NCI-H146 (cell line): ENCODE data around the gene KIRREL3.

Experiments used
- DNase-seq: peaks from one replicate; lab custom pipeline; 2025; lab: John Stamatoyannopoulos, UW

The KIRREL3 gene

GRCh38 chr11:126578426-126578825 is 422.1 kb downstream of the KIRREL3 start:
- DNase-seq: no peak

DNA sequence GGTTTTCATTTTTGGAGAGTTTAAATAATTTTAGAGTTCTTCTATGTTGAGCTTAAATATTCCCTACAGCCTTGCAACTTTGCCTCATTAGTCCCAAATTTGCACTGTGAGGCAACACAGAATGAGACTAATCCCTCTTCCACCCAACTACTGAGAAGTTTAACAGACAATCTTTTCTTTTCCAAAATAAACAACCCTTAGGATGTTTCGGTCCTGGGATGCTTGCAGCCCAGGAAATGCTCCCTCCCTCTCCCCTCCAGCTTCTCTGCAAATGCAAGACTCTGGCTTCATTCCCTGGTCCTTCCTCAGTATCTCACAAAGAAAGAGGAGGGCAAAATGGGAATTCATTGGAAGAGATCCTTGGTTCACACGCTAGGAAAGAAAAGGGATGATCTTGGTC is 422.5 kb downstream of the KIRREL3 start:
- no peak for DNase-seq

DNA sequence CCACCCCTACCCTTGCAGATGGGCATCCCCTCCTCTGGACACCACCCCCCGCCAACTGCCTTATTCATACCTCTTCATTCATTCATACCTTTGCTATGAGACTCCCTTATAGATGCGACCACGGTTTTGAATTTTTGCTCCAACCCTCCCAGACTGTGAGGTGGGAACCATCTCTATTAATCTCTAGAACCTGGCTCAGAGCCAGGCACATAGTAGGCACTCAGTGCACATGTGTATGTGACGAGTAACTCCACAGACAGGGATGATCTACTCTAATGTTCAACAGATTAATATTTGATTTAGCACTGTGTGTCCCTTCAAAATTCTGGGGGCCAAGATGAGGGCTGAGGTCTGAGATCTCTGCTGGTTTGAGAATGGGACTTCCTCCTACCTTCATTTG is 424.7 kb downstream of the KIRREL3 start:
- no peak for DNase-seq

GRCh38 chr11:126573325-126573978 is 427.1 kb downstream of the KIRREL3 start:
- peak; percentile 79 for DNase-seq

GRCh38 chr11:126570489-126570888 is 430.1 kb downstream of the KIRREL3 start:
- no peak for DNase-seq

GRCh38 chr11:126567419-126567818 is 433.2 kb downstream of the KIRREL3 start:
- DNase-seq: no peak

DNA sequence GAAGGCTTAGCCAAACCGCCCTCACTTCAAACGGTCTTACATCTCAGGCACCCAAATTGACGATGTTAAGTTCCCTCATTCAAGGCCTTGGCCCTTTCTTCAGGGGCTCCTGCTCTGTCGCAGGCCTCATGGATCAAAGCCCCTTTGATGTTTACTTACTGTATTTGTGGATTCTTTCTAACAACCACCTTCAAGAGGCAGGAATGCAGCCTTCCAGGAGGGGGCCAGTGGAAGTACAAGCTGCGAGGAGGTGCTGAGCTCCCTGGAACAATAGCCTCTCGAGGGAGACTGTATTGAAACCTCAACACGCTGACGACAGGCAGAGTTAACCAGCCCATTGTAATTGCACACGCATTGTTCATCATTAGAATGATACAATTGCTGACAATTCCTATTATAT is 436.0 kb downstream of the KIRREL3 start:
- DNase-seq: no peak

- no peak for DNase-seq
Observed at GRCh38 chr11:126561327-126561893, 439.2 kb downstream of the KIRREL3 start.

DNA sequence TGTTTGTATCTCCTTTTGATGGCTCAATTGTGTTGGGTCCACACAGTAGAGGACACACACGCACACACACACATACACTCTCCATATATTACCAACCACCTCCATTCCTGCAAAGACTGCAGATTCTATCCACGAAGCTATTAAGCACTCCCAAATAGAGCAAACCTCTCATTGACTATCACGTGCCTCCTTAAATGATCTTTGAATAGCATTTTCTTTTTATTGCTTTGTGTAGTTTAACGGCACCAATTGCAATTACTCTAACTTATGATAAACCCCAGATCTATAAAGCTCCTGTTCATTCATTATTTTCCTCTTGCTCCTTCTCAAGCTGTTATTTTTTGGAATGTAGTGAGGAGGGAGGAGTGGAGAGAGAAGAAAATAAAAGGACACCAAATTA is 440.3 kb downstream of the KIRREL3 start:
- DNase-seq: no peak

GRCh38 chr11:126548581-126549550 is 451.7 kb downstream of the KIRREL3 start:
- no peak for DNase-seq

- DNase-seq: no peak
Observed at GRCh38 chr11:126547691-126548090, 452.9 kb downstream of the KIRREL3 start.

- DNase-seq: no peak
Observed at GRCh38 chr11:126547161-126547560, 453.4 kb downstream of the KIRREL3 start.

GRCh38 chr11:126546694-126547093 is 453.9 kb downstream of the KIRREL3 start:
- peak; percentile 9 for DNase-seq

GRCh38 chr11:126546191-126546590 is 454.4 kb downstream of the KIRREL3 start:
- DNase-seq: no peak

DNA sequence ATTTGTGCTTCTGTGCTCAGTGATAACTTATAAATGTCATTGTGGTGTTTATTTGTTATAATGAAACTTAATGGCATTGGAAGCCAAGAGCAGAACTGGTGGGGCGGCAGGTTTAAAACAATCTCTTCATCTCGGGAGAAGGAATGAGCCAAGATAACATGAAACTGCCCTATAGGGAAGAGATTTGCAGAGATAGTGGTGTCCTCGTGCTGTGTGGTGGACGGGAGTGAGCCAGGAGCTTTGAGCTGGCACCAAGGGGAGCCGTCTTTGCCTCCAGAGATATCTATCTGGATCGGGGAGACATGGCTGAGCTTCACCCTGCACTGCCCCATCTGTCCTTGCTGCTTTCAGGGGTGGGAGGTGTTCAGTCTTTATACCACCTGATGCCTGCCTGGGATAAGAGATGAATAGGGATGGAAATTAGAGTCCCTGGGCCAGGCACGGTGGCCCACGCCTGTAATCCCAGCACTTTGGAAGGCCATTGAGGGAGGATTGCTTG is 455.5 kb downstream of the KIRREL3 start:
- no peak for DNase-seq

- peak; percentile 51 for DNase-seq
Observed at GRCh38 chr11:126544108-126545056, 456.2 kb downstream of the KIRREL3 start.

- DNase-seq: no peak
Observed at GRCh38 chr11:126543691-126544090, 456.9 kb downstream of the KIRREL3 start.

DNA sequence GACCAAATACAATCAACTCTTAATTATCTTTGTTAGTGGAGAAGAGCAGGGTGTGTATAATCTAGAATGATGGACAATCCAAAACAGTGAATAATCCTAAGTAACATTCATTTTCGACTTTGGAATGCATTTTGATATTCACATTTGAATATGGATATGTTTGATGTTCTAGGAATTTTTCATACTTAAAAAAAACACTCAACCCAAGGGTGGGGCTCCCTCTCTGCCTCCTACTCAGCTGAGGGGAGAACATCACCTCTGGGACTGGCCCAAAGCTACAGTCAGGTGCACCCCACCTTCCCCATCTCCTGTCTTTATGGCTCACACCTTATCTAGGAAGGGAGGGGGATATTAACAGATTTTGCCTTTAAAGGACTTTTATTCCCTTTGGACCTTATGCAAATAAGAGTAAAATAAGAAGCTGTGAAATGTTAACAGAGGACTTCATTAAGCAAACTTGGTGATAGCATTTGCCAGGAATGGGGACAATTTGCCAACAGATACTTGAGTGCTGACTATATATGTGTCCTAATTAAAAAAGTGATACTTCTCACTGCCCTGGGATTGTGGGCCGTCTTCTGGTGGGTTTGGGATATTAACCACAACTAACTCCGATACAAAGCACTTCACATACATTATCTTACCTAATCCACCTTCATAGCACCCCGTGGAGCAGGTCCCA is 458.1 kb downstream of the KIRREL3 start:
- DNase-seq: no peak

- no peak for DNase-seq
Observed at GRCh38 chr11:126538071-126538470, 462.5 kb downstream of the KIRREL3 start.

DNA sequence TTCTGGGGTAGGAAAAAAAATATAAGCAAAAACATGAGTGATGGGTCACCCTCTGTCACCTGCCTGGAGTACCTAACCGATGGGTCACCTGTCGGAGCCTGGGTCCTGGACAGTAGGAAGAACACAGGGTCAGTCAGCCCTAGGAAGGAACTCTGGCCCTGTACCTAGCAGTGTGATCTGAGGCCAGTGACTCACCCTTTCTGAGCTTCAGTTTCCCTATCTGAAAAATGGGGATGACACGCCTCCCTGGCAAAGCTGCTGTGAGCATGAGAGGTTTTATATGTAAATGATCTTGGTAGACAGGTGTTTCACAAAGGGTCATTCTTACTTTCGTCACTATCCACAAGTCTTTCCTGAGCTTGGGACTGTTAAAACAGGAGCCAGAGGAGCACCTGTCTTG is 463.1 kb downstream of the KIRREL3 start:
- DNase-seq: no peak
